ENCODE measurements around the gene CPA5.

The CPA5 gene

GRCh38 chr7:130341882-130342281, 2.7 kb upstream of the CPA5 start:
- TF ChIP-seq CTCF (IDR thresholded peaks at IDR 0.05; ENCODE audit: low read depth, low read length, missing control alignments): no peak
- no peak for DNase-seq (ENCODE audit: low read depth)
- H3K4me3 ChIP-seq (ENCODE audit: low read depth, low read length): no peak overlapping the region
- in situ Hi-C loops (cut with HindIII; ENCODE audit: low sequenced_read_pairs): no loop called here

- in situ Hi-C loops (cut with HindIII; ENCODE audit: low sequenced_read_pairs): no loop called here
- no peak for TF ChIP-seq CTCF (IDR thresholded peaks at IDR 0.05; ENCODE audit: low read depth, low read length, missing control alignments)
- no peak for DNase-seq (ENCODE audit: low read depth)
- no peak overlapping the region for H3K4me3 ChIP-seq (ENCODE audit: low read depth, low read length)
Measured at GRCh38 chr7:130342701-130343380, 1.8 kb upstream of the CPA5 start.

- in situ Hi-C loops (cut with HindIII; ENCODE audit: low sequenced_read_pairs): no loop called here
- no peak overlapping the region for H3K4me3 ChIP-seq (ENCODE audit: low read depth, low read length)
- no peak for DNase-seq (ENCODE audit: low read depth)
- TF ChIP-seq CTCF (IDR thresholded peaks at IDR 0.05; ENCODE audit: low read depth, low read length, missing control alignments): no peak
Measured at GRCh38 chr7:130345136-130345535, 520 bp downstream of the CPA5 start.

- DNase-seq (ENCODE audit: low read depth): no peak
- in situ Hi-C loops (cut with HindIII; ENCODE audit: low sequenced_read_pairs): no loop called here
- no peak for TF ChIP-seq CTCF (IDR thresholded peaks at IDR 0.05; ENCODE audit: low read depth, low read length, missing control alignments)
- no peak overlapping the region for H3K4me3 ChIP-seq (ENCODE audit: low read depth, low read length)
Measured at GRCh38 chr7:130345725-130346124, 1.1 kb downstream of the CPA5 start.

- H3K4me3 ChIP-seq (ENCODE audit: low read depth, low read length): no peak overlapping the region
- no peak for TF ChIP-seq CTCF (IDR thresholded peaks at IDR 0.05; ENCODE audit: low read depth, low read length, missing control alignments)
- in situ Hi-C loops (cut with HindIII; ENCODE audit: low sequenced_read_pairs): no loop called here
- DNase-seq (ENCODE audit: low read depth): no peak
Measured at GRCh38 chr7:130346177-130346905, 1.7 kb downstream of the CPA5 start.

GRCh38 chr7:130346941-130347340, 2.3 kb downstream of the CPA5 start:
- no peak for TF ChIP-seq CTCF (IDR thresholded peaks at IDR 0.05; ENCODE audit: low read depth, low read length, missing control alignments)
- DNase-seq (ENCODE audit: low read depth): no peak
- in situ Hi-C loops (cut with HindIII; ENCODE audit: low sequenced_read_pairs): no loop called here
- no peak overlapping the region for H3K4me3 ChIP-seq (ENCODE audit: low read depth, low read length)
